ENCODE measurements around the gene KLK3.

DNA sequence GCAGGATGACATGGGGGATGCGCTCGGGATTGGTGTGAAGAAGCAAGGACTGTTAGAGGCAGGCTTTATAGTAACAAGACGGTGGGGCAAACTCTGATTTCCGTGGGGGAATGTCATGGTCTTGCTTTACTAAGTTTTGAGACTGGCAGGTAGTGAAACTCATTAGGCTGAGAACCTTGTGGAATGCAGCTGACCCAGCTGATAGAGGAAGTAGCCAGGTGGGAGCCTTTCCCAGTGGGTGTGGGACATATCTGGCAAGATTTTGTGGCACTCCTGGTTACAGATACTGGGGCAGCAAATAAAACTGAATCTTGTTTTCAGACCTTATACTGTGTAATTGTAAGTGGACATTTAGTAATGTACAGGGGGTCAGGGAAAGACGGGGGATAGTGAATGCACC, 25.5 kb downstream of the KLK3 start:
- TF ChIP-seq, protein P1, sequence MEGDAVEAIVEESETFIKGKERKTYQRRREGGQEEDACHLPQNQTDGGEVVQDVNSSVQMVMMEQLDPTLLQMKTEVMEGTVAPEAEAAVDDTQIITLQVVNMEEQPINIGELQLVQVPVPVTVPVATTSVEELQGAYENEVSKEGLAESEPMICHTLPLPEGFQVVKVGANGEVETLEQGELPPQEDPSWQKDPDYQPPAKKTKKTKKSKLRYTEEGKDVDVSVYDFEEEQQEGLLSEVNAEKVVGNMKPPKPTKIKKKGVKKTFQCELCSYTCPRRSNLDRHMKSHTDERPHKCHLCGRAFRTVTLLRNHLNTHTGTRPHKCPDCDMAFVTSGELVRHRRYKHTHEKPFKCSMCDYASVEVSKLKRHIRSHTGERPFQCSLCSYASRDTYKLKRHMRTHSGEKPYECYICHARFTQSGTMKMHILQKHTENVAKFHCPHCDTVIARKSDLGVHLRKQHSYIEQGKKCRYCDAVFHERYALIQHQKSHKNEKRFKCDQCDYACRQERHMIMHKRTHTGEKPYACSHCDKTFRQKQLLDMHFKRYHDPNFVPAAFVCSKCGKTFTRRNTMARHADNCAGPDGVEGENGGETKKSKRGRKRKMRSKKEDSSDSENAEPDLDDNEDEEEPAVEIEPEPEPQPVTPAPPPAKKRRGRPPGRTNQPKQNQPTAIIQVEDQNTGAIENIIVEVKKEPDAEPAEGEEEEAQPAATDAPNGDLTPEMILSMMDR (IDR thresholded peaks at IDR 0.05; ENCODE audit: poor library complexity) = no peak
- TF ChIP-seq EZH2phosphoT487 (IDR thresholded peaks at IDR 0.05; ENCODE audit: low read depth, severe bottlenecking, unreplicated experiment) = no peak

Data from hepatocyte (in vitro differentiated cells).